CD8-positive, alpha-beta memory T cell (primary cell): ENCODE measurements around the gene ACKR1. TPM values are rescaled to one million over a fixed set of nuclear protein-coding genes. Genes with fewer than 3 reads are reported as not detected.

ENCODE experiments used
- CTCF ChIA-PET: fragments of 350-600 bp; sonication (Branson Sonifier 250); formaldehyde crosslinking; loops from one replicate; lab custom pipeline; 2021; ENCODE audit warnings: antibody characterized with exemption; lab: Charles Lee
- POLR2A ChIA-PET: fragments of 350-600 bp; sonication (Branson Sonifier 250); formaldehyde crosslinking; loops from one replicate; lab custom pipeline; 2021; ENCODE audit warnings: antibody characterized with exemption; lab: Charles Lee
- DNase-seq, 5 donors: peaks; one replicate each; pipeline versions ENCODE4 v3.0.0 to v3.0.0-alpha.2; 2020 to 2022; ENCODE audit warnings: mixed read lengths in 1 of 5
- H3K27ac ChIP-seq: one replicate; pipeline ENCODE4 v1.7.0; 2013; ENCODE audit warnings: low read depth, mild to moderate bottlenecking, low read length, moderate library complexity
- H3K27me3 ChIP-seq: 2 replicates; pipeline ENCODE4 v1.7.0; 2013; ENCODE audit warnings: low read length, mild to moderate bottlenecking; ENCODE audit not compliant: insufficient read depth, poor library complexity, severe bottlenecking
- H3K36me3 ChIP-seq: 2 replicates; pipeline ENCODE4 v1.7.0; 2013; ENCODE audit warnings: mild to moderate bottlenecking, low read length, moderate library complexity; ENCODE audit not compliant: insufficient read depth
- H3K4me1 ChIP-seq: 2 replicates; pipeline ENCODE4 v1.7.0; 2013; ENCODE audit warnings: mild to moderate bottlenecking, low read length, moderate library complexity; ENCODE audit not compliant: insufficient read depth
- H3K4me3 ChIP-seq: 2 replicates; pipeline ENCODE4 v1.7.0; 2013; ENCODE audit warnings: mild to moderate bottlenecking, low read length
- H3K9me3 ChIP-seq: 2 replicates; pipeline ENCODE4 v1.7.0; 2013; ENCODE audit warnings: mild to moderate bottlenecking, low read length
- H3K27ac Mint-ChIP-seq, 8 donors: one replicate each; pipeline ENCODE4 v1.8.0; 2020 to 2021; ENCODE audit warnings: mixed read lengths in 8 of 8, mild to moderate bottlenecking in 6 of 8, inconsistent platforms in 3 of 8, moderate library complexity in 3 of 8
- H3K27me3 Mint-ChIP-seq, 2 donors: one replicate each; pipeline ENCODE4 v1.8.0; 2020 to 2021; ENCODE audit warnings: mixed read lengths in 2 of 2, mild to moderate bottlenecking in 1 of 2, moderate library complexity in 1 of 2
- H3K36me3 Mint-ChIP-seq, 3 donors: one replicate each; pipeline ENCODE4 v1.8.0; 2020 to 2021; ENCODE audit warnings: mixed read lengths in 3 of 3, inconsistent platforms in 1 of 3, mild to moderate bottlenecking in 1 of 3
- H3K4me1 Mint-ChIP-seq, 3 donors: one replicate each; pipeline ENCODE4 v1.8.0; 2020 to 2021; ENCODE audit warnings: mixed read lengths in 3 of 3, inconsistent platforms in 1 of 3, mild to moderate bottlenecking in 1 of 3
- H3K4me3 Mint-ChIP-seq, 7 donors: one replicate each; pipeline ENCODE4 v1.8.0; 2020 to 2021; ENCODE audit warnings: mixed read lengths in 7 of 7, mild to moderate bottlenecking in 6 of 7, moderate library complexity in 4 of 7, inconsistent platforms in 2 of 7
- H3K9me3 Mint-ChIP-seq, 5 donors: one replicate each; pipeline ENCODE4 v1.8.0; 2020 to 2022; ENCODE audit warnings: mixed read lengths in 5 of 5, mild to moderate bottlenecking in 3 of 5, moderate library complexity in 2 of 5, inconsistent platforms in 1 of 5
- polyA plus RNA-seq: library from polyadenylated mRNA; unstranded; fragments of 300-500 nt; fragmentation: Illumina TruSeq; gene quantifications from one replicate; pipeline ENCODE4 v1.2.3, GENCODE V29; 2021
- total RNA-seq, 2 experiments: library from RNA; stranded (reverse); gene quantifications; one replicate each; pipeline ENCODE4 v1.2.3, GENCODE V29; 2021

The ACKR1 gene
- total and polyA plus RNA-seq, 3 experiments from 2014 or later = not detected

DNA sequence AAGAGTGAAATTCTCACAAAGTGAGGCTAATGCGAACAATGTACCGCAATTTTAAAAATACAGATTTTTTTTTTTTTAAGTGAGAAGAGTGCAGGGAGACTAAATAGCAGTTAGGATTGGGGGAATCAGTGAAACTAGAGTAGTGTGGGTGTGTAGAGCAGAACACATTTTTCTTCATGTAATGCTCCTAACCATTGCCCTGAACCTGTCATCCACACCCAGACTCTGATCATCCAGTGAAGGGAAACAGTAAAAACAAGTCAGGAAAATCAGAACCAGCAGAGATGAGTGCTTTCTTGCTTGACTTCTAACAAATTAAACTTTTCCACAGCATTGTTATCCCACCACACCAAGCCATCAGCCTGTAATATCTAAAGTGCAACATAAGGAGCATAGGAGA is 24.2 kb upstream of the ACKR1 start:
- Histone ChIP-seq H3K4me1 (no peaks in the 10 kb centered on the region), H3K27me3 (no peaks in the 10 kb centered on the region), H3K27ac (no peak overlapping the region), H3K36me3 (no peaks in the 10 kb centered on the region), H3K4me3 (no peak overlapping the region), H3K9me3 (no peaks in the 10 kb centered on the region)
- no peak for DNase-seq
- Mint-ChIP-seq H3K4me1 (no peaks in the 10 kb centered on the region), H3K27ac (no peak overlapping the region), H3K9me3 (no peaks in the 10 kb centered on the region), H3K36me3 (peaks cover 0 to 1% (median 0%) of the 10 kb centered on the region in 3 donors), H3K4me3 (no peak overlapping the region), H3K27me3 (peaks cover 27 to 63% of the 10 kb centered on the region in 2 donors)
- CTCF ChIA-PET = no interaction called here
- POLR2A ChIA-PET = no interaction called here

DNA sequence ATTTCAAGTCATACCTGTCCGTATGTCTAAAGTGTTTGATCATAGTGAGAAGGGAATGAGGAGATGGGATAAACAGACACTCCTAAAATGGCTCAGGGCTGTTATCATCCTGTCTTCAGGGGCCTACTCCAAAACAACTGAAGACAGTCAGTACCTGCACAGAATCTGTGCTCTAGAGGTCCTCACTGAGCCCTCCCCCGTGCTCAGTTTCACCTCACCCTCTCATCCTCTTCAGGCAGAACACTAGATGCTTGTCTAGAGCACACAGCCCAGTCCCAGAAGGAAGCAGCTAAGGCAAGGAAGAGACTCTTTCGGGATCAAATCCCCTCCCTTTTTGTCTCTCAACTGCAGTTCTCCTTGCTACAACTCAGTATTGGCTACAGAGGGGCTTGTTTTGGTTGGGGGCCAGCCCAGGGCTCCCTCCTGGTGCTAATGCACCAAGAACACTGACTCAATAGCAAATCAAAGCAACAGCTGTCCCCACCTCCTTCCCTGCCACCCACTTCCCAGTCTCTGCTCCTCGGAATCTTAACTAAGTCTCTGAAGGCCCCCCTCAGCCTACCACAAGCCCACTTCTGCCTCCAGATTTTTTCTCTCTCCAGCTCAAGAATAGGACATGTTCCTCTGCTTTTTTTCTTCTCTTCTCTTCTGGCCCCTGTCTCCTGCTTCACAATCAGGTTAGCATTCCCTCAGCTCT is 23.2 kb upstream of the ACKR1 start:
- no peaks in the 10 kb centered on the region for H3K4me1 Mint-ChIP-seq

DNA sequence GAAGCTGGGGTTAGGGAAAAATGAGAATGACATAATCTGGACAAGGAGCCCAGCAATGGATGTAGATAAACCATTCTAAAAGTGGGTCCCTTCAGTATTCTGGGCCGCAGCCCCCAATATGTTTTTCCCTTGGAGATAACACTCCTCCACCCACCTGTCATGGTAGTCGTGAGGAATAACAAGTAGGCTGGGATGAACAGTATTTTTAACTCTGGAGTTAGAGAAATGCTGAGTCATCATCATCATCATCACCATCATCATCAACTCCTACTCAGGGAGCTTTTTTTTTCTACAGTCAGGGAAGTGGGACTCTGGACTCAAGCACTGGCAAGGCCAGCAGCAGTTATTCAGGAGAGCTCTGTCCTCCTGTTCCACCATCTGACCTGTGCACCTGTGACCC is 20.5 kb upstream of the ACKR1 start:
- H3K27ac ChIP-seq = no peak overlapping the region
- H3K27me3 Mint-ChIP-seq = peaks cover 31 to 79% of the 10 kb centered on the region in 2 donors
- H3K4me3 ChIP-seq = no peak overlapping the region
- no peaks in the 10 kb centered on the region for H3K4me1 ChIP-seq
- H3K9me3 Mint-ChIP-seq = no peaks in the 10 kb centered on the region
- no peak overlapping the region for H3K27ac Mint-ChIP-seq
- H3K36me3 ChIP-seq = no peaks in the 10 kb centered on the region
- peaks cover 0 to 14% (median 3%) of the 10 kb centered on the region in 3 donors for H3K4me1 Mint-ChIP-seq
- peaks cover 0 to 1% (median 0%) of the 10 kb centered on the region in 3 donors for H3K36me3 Mint-ChIP-seq
- DNase-seq = no peak
- no peaks in the 10 kb centered on the region for H3K9me3 ChIP-seq
- ChIA-PET POLR2A (no interaction called here), CTCF (no interaction called here)
- no peaks in the 10 kb centered on the region for H3K27me3 ChIP-seq
- no peak overlapping the region for H3K4me3 Mint-ChIP-seq

More for the DNA sequence above, 23.2 kb upstream of the ACKR1 start:
- H3K9me3 ChIP-seq = no peaks in the 10 kb centered on the region
- Mint-ChIP-seq H3K36me3 (peaks cover 0 to 1% (median 0%) of the 10 kb centered on the region in 3 donors), H3K27ac (no peak overlapping the region), H3K4me3 (no peak overlapping the region), H3K9me3 (no peaks in the 10 kb centered on the region), H3K27me3 (peaks cover 24 to 69% of the 10 kb centered on the region in 2 donors)
- POLR2A ChIA-PET = no interaction called here
- H3K4me3 ChIP-seq = no peak overlapping the region
- no peaks in the 10 kb centered on the region for H3K27me3 ChIP-seq
- H3K36me3 ChIP-seq = no peaks in the 10 kb centered on the region
- CTCF ChIA-PET = no interaction called here
- DNase-seq = no peak
- no peak overlapping the region for H3K27ac ChIP-seq
- H3K4me1 ChIP-seq = no peaks in the 10 kb centered on the region

DNA sequence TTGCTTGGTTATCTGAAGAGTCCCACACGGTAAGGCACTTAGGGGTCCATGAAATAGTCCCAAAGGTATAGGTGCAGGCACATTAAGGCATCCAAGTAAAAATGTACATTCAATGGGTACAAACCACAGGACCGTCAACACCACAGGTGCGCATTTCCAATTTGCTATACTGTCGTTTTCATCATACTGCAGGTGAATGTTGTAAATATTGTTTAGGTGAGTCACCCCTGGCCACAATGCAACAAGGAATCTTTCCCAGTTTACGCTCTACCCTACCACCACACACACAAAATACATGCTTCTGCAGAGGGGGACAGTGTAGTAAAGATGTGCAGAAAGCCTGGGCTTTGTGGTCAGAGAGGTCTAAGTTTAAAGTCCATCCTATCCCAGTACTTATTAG is 19.6 kb upstream of the ACKR1 start:
- H3K36me3 Mint-ChIP-seq = peaks cover 0 to under 1% (median 0%) of the 10 kb centered on the region in 3 donors
- no peaks in the 10 kb centered on the region for H3K9me3 ChIP-seq
- ChIA-PET POLR2A (no interaction called here), CTCF (no interaction called here)
- H3K27me3 ChIP-seq = no peaks in the 10 kb centered on the region
- H3K4me1 Mint-ChIP-seq = peaks cover 0 to 14% (median 3%) of the 10 kb centered on the region in 3 donors
- H3K27ac Mint-ChIP-seq = no peak overlapping the region
- H3K4me1 ChIP-seq = no peaks in the 10 kb centered on the region
- no peak overlapping the region for H3K4me3 ChIP-seq
- H3K27me3 Mint-ChIP-seq = peaks cover 39 to 79% of the 10 kb centered on the region in 2 donors
- no peak overlapping the region for H3K27ac ChIP-seq
- no peaks in the 10 kb centered on the region for H3K36me3 ChIP-seq
- DNase-seq = no peak
- H3K4me3 Mint-ChIP-seq = no peak overlapping the region
- H3K9me3 Mint-ChIP-seq = no peaks in the 10 kb centered on the region

DNA sequence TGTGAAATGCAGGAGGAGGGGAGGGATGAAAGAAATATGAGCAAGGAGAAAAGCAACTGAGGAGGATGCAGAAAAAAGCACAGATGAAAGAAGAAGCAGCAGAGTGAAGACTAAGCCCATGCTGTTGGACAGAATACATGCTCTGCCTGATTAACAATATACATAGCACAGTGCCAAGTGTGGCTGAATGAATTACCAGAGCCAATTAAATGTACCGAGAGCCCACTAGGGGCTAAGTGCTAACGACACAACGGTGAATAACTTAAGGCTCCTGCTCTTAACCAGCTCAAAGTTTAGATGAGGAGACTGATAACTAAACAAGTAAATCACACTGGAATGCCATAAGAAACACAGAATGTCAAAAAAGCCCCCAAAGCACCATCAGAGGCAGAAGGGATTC is 17.6 kb upstream of the ACKR1 start:
- H3K4me3 ChIP-seq = no peak overlapping the region
- no peaks in the 10 kb centered on the region for H3K4me1 ChIP-seq
- Mint-ChIP-seq H3K36me3 (no peaks in the 10 kb centered on the region), H3K9me3 (no peaks in the 10 kb centered on the region), H3K27ac (no peak overlapping the region), H3K27me3 (peaks cover 32 to 74% of the 10 kb centered on the region in 2 donors), H3K4me1 (peaks cover 0 to 14% (median 3%) of the 10 kb centered on the region in 3 donors), H3K4me3 (no peak overlapping the region)
- no peak overlapping the region for H3K27ac ChIP-seq
- ChIA-PET CTCF (no interaction called here), POLR2A (no interaction called here)
- no peaks in the 10 kb centered on the region for H3K9me3 ChIP-seq
- no peaks in the 10 kb centered on the region for H3K27me3 ChIP-seq
- H3K36me3 ChIP-seq = no peaks in the 10 kb centered on the region
- DNase-seq = no peak

DNA sequence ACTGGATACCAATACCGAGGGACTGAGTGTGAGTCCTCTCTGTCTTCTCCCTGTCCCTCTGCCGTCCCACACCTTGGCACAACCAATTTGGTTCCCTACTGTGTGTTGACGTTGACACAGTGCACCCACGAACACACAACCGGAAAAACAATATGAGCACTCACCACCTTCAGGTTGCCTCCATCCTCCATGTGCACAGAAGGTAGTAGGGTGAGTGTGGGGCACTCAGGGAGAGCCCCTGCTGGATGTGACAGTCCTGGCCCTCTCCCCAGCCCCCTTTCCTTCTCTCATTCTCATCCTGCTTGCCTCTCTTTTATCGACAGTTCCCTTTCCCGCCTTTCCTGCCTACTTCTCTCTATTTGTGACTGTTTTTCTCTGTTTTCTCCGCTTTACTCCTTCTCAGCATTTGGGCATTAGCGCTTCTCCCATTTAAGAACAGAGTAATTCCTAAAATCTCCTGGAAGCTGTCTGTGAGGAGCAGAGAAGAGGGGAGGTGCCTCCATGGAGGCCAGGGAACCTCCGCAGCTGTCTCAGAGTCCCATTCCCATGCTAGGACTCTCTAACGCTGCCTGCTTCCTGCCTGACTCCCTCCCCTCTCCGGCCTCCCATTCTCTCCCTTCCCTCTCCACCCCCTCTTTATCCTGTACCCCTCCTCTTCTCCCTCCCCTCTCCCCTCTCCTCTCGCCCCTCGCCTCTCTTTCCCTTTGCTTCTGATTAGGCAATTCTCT is 16.9 kb upstream of the ACKR1 start:
- no peak overlapping the region for H3K4me3 ChIP-seq
- Mint-ChIP-seq H3K36me3 (no peaks in the 10 kb centered on the region), H3K4me3 (peak overlapping the region in 2 of 7 donors; percentile 19 to 27), H3K9me3 (no peaks in the 10 kb centered on the region), H3K27me3 (peaks cover 33 to 78% of the 10 kb centered on the region in 2 donors), H3K4me1 (peaks cover 0 to 14% (median 3%) of the 10 kb centered on the region in 3 donors), H3K27ac (peak overlapping the region in 1 of 8 donors; percentile 12)
- H3K36me3 ChIP-seq = no peaks in the 10 kb centered on the region
- DNase-seq = no peak
- no peaks in the 10 kb centered on the region for H3K27me3 ChIP-seq
- no peaks in the 10 kb centered on the region for H3K4me1 ChIP-seq
- POLR2A ChIA-PET = no interaction called here
- H3K27ac ChIP-seq = no peak overlapping the region
- H3K9me3 ChIP-seq = no peaks in the 10 kb centered on the region
- CTCF ChIA-PET = no interaction called here

DNA sequence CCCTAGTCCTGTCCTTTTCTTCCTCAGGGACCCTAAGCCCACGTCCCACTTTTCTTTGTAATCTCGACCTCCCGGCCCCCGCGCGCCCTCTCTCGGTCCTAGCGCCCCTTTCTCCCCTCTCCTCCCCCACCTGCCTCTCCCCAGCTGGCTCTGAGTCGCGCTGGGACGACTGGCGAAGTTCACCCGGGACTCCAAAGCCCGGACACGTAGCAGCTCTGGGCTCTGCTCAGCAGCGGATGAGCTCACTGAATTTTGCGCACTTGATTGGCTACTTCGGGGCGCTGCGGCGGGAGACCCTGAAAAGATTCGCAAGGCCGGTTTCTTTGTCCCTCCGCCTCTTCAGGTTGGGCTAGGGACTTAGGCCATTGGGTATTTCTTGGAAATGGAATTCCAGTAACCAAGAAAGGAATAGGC is 16.3 kb upstream of the ACKR1 start:
- no peak for DNase-seq
- H3K9me3 ChIP-seq = no peaks in the 10 kb centered on the region
- CTCF ChIA-PET = no interaction called here
- no peak overlapping the region for H3K27ac ChIP-seq
- POLR2A ChIA-PET = no interaction called here
- H3K9me3 Mint-ChIP-seq = no peaks in the 10 kb centered on the region
- peaks cover 0 to 14% (median 3%) of the 10 kb centered on the region in 3 donors for H3K4me1 Mint-ChIP-seq
- H3K4me1 ChIP-seq = no peaks in the 10 kb centered on the region
- no peak overlapping the region for H3K27ac Mint-ChIP-seq
- no peak overlapping the region for H3K4me3 ChIP-seq
- no peaks in the 10 kb centered on the region for H3K36me3 Mint-ChIP-seq
- H3K4me3 Mint-ChIP-seq = peak overlapping the region in 2 of 7 donors; percentile 25 to 27
- H3K27me3 ChIP-seq = no peaks in the 10 kb centered on the region
- H3K27me3 Mint-ChIP-seq = peaks cover 30 to 78% of the 10 kb centered on the region in 2 donors
- no peaks in the 10 kb centered on the region for H3K36me3 ChIP-seq

DNA sequence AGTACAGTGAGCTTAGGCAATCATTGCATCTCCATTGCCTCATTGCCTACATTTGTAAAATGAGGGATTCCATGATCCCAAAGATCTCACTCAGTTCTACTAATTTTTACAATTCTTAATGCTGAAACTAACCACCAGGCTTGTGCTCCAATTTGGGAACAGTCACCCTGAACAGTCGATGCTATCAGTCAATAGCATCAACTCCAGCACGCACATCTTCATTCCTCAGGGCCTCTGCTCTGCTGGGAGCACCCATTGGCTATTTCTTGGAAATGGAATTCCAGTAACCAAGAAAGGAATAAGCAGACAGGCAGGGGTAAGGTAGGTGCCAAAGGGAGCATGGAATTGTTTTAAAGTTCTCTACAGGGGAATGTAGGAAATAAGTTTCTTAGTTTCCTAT is 14.2 kb upstream of the ACKR1 start:
- H3K9me3 ChIP-seq = no peaks in the 10 kb centered on the region
- Mint-ChIP-seq H3K27ac (no peak overlapping the region), H3K4me3 (no peak overlapping the region), H3K4me1 (peaks cover 0 to 14% (median 3%) of the 10 kb centered on the region in 3 donors), H3K9me3 (no peaks in the 10 kb centered on the region), H3K36me3 (no peaks in the 10 kb centered on the region), H3K27me3 (peaks cover 27 to 68% of the 10 kb centered on the region in 2 donors)
- DNase-seq = no peak
- CTCF ChIA-PET = no interaction called here
- no peaks in the 10 kb centered on the region for H3K4me1 ChIP-seq
- no peak overlapping the region for H3K27ac ChIP-seq
- H3K36me3 ChIP-seq = no peaks in the 10 kb centered on the region
- POLR2A ChIA-PET = no interaction called here
- no peaks in the 10 kb centered on the region for H3K27me3 ChIP-seq
- no peak overlapping the region for H3K4me3 ChIP-seq
